Stimulated activated CD4-positive, alpha-beta T cell treated with anti-CD3 and anti-CD28 coated beads, Interleukin-4, amount 100 ng/mL, for 4 hours (primary cell): ENCODE measurements around the gene TXNDC8.
"Not testable (repeated sequence)": the region's sequence is repeated elsewhere in the genome, so short reads cannot be mapped to it uniquely, and the experiment has no call there.

Experiments used
- DNase-seq, 2 experiments: peaks; one replicate each; pipeline ENCODE4 v3.0.0-alpha.2; 2020

Gene TXNDC8

GRCh38 chr9:110323818-110324217 lies 13.8 kb downstream of the TXNDC8 start:
- DNase-seq, result no peak

DNA sequence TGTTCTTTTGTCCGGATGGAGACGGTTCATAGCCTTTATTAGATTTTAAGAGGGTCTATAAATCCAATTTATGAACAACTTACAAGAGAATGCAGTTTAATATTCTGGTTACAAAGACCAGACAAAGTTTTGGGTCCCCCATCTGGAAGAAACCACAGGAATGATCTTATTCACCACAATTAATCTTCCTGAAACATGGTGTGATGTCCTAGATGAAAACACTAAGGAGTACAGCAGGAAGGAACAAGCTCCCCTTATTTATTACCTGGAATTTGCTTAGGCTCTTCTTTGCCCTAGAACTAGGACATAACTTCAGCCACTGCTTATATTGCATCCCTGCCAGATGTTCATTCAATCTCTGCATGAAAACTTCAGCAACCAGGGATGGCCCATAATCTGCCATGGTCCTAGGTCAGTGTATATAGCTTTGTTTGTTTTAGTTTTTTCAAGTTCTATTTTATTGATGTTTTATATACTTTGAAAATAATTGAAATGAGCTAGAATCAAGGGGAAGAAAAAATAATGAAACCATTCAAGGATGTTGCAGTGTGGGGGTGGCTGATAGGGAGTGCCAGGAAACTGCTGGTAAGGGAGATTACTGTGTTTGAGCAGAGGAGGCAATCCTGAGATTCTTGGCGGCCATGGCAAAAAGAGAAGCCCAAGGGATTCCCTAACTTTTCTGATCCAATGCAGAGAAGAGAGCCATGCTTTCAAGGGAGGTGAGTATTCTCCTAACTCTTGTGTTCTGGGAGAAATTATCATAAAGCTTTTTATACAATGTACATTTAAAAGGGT lies 16.8 kb downstream of the TXNDC8 start:
- DNase-seq, result no peak

DNA sequence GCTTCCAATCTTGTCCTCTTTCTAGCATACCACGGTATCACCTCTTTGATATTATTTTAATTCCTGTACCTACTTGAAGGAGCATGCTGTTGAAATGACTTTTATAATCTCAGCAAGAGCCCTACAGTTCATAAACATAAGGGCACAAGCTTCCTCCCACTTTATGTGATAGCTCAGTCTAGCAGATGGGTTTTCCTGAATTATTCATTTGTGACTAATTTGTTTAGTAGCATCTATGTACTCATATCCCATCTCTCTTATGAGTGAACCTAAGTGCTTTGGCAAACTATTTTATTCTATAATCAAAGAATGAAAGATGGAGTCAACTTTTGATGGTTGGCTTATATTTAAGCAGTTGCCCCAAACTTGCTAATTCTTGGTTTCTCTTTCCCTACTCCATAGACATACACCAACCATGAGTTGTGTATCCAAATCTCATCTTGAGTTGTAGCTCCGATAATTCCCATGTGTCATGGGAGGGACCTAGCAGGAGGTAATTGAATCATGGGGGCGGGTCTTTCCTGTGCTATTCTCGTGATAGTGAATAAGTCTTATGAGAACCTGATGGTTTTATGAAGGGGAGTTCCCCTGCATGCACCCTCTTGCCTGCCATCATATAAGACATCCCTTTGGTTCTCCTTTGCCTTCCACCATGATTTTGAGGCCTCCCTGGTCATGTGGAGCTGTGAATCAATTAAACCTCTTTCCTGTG lies 17.7 kb downstream of the TXNDC8 start:
- DNase-seq, result no peak

DNA sequence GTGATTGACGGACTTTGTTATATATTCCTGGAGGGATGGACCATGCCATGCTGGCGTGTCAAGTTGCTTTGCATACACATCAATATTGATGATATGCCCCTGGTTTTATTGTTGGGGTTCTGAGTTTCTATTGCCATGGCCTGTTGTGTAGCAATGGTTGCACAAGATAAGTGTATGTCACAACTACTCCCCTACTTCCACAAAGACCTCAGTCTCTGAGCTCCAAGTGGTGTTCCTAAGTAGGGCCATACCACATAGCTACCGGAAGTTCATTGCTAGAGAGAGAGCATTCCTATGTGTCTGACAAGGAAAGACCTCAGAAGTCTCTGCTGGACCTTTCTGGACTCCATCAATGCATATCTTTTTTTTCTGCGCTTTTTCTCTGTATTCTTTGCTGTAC lies 19.8 kb downstream of the TXNDC8 start:
- DNase-seq, result no peak

DNA sequence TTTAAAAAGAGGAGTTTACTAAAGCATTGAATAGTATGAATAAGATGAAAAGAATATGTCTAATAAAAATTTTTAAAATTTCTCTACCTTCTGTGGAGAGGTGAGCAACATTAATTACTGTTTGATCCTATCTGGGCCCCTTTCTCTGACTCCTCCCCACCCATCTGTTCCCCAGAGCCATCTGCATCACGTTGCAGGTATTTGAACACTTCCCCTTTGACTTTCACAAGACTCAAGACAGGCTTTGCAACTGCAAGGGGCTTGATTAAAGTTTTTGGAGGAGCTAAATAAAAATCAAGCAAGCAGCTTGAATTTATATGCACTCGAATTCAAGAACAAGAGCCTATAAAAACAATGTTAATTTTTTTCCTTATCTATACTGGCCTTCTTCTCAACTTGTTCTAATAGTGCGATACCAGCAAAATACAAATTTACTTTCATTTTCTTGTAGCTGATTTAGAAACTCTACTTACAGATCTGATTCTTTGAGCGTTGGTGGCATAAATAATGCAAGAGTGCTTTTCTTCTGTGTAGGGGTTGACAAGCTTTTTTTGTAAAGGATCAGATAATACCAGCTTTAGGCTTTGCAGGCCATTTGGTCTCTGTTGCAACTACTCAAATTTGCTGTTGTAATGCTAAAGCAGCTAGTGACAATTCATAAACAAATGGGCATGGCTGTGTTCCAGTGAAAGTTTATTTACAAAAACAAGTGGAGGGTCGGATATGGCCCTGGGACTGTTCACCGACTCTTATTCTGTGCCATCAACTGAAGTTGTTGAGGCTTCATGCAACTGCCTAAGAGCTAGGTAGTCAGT lies 21.2 kb downstream of the TXNDC8 start:
- no peak for DNase-seq

GRCh38 chr9:110311978-110312377 lies 25.7 kb downstream of the TXNDC8 start:
- DNase-seq, result not testable (repeated sequence)

GRCh38 chr9:110309681-110310080 lies 28.0 kb downstream of the TXNDC8 start:
- DNase-seq, result no peak

GRCh38 chr9:110308633-110309038 lies 29.0 kb downstream of the TXNDC8 start:
- DNase-seq, result no peak

- DNase-seq, result no peak
Measured at GRCh38 chr9:110307191-110307590, 30.5 kb downstream of the TXNDC8 start.

DNA sequence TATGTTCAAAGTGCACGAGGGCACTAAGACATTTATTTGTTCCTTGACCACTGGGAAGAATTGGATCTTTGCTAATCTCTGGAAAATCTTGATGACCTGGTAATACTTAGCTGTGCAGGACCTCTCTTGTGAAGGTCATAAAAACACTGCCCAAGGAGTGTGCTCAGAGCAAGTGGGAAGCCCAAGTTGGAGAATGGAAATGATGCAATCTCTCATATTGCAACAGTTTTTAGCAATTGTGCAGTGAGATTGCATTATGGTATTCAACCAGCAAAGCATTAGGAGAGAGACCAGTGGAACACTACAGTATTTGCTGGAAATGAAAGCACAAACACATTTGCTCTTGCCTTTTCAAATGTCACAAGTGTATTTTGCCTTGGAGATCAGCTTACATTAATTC lies 34.5 kb downstream of the TXNDC8 start:
- DNase-seq, result no peak

DNA sequence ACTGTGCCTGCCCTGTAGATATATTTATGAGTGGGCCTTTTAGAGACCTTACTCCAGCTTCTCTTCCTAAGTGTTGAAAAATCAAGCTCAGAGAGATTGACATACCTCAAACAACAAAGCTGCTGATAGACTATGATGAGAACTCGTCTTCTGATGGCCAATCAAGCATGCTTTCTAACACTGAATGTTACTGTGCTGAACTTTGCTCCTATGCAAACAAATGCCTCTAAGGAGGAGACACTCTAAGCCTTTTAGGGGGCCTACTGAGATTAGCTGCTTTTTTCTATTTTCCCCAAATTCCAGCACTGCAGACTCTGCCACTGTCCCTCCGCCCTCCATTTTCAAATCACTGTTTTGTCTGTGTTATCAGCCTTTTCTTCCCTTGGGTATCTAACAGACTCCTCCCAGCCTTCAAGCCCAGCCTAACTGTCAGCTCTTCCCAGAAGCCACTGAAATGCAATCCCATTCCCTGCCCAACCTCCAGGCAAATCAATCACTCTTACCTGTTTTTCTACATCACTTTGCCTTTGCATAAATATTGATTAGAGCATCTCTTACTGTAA lies 39.5 kb downstream of the TXNDC8 start:
- no peak for DNase-seq

DNA sequence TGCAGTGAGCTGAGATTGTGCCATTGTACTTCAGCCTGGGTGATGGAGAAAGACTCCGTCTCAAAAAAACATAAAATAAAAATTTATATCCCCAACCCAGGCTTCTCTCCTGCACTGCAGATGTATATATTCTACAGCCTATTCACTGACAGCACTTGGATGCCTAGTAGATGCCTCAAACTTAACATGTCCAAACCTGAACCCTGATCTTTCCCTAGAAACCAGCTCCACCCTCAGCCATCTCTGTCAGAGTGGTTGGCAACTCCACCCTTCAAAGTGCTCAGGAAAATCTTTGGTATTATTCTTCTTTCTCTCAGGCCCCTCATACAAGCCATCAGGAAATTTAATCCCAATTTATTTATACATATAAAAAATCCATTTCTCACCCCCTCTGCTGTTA lies 44.4 kb downstream of the TXNDC8 start:
- DNase-seq, result no peak

GRCh38 chr9:110291921-110292557 lies 45.6 kb downstream of the TXNDC8 start:
- no peak for DNase-seq

DNA sequence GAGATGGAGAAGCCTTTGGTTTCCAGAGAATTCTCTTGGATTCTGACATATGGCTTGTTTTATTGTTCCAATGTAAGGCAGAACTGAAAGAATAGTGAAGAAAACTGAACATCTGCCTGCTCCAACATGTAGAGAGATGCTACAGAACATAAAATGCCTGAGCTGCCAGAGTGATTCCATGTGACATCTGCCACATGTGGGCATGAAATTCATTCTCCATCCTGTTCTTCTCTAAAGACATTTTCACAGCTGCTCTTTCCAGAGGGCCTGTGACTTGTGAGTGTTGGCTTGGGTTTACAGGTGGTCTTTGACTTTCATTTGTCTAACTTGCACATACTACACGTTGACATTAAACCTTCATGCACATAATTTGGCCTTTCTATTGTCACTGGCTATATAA lies 47.7 kb downstream of the TXNDC8 start:
- DNase-seq, result no peak

GRCh38 chr9:110288503-110288902 lies 49.2 kb downstream of the TXNDC8 start:
- no peak for DNase-seq

- no peak for DNase-seq
Measured at GRCh38 chr9:110287289-110287680, 50.4 kb downstream of the TXNDC8 start.

- DNase-seq, result no peak
Measured at GRCh38 chr9:110284211-110284844, 53.3 kb downstream of the TXNDC8 start.

GRCh38 chr9:110283751-110284150 lies 53.9 kb downstream of the TXNDC8 start:
- DNase-seq, result no peak

GRCh38 chr9:110282739-110283081 lies 55.0 kb downstream of the TXNDC8 start:
- no peak for DNase-seq

DNA sequence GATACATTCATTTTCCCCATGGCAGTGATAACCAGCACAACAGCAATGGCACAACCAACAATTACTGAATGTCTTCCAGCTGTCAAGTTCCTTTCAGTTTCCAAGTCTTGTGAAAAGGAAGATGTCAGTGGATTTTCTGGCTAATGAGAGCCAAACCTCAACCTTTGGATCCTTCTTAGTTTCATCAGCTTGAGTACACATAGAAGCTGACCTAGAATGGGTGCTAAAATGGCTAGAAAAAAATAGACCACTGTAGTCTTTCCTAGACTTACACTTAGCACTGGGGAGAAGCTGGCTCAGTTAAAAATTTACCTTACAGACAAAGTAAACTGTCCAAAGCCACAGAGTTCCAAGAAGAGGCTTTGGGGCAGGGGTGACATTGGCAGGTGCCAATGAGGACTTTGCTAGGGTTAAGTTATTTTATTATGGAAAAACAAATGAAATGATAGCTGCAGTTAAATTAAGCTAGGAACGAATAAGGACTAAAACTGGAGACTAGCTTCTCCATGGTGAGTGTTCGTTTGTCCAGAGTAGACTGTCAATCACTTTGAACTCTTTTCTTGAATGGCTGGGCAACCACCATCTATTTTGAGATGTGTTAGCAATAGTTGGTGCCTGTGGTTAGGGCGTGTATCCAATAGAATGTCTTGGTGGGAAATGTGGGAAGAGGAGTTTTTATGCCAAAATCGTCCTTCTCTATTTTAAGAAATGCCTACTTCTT lies 55.5 kb downstream of the TXNDC8 start:
- no peak for DNase-seq

DNA sequence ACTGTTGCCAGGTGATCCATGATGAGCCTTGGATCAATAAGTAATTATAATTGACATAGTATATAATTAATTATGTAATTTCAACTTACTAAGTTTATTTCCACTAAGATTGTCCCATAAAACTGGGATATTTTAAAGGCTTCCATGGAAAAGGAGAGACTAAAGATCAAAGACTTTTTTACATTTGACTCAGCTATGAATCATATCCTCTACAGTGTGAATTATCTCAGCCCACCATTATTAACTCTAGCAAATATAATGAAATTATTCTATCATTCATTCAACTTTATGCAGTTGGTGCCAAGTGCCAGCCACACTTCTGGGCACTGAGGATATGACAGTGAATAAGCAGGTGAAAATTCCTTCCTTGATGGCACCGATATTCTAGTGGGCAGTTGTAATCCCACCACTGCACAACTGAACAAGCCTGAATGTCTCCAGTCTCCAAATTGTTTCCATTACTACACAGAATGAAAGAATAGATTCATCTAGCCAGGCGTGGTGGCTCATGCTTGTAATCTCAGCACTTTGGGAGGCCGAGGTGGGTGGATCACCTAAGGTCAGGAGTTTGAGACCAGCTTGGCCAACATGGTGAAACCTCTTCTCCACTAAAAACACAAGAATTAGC lies 59.5 kb downstream of the TXNDC8 start:
- no peak for DNase-seq
